HG03439 (cell line): ENCODE data around the gene AP1G2.
A peak's percentile ranks its signal among the peaks of the same experiment; 100 is the strongest.
"Not testable (repeated sequence)": the region's sequence is repeated elsewhere in the genome, so short reads cannot be mapped to it uniquely, and the experiment has no call there.

Experiments
- ATAC-seq: cut with Tn5 transposase; IDR thresholded peaks from one replicate; pipeline ENCODE4 v1.9.1; 2021; ENCODE audit warnings: mild to moderate bottlenecking, moderate library complexity; ENCODE audit not compliant: unreplicated experiment

The AP1G2 gene

GRCh38 chr14:23567186-23568020, at the start of gene AP1G2:
Gene AP1G2, minus strand, starts transcription at chr14:23567791. Its CDS starts 477 bp downstream, at chr14:23567314.
- peak; percentile 77 for ATAC-seq

- ATAC-seq = no peak
Observed at GRCh38 chr14:23615856-23616255, 48.3 kb upstream of the AP1G2 start.

- no peak for ATAC-seq
Observed at GRCh38 chr14:23614395-23614828, 46.8 kb upstream of the AP1G2 start.

- no peak for ATAC-seq
Observed at GRCh38 chr14:23613242-23614070, 45.9 kb upstream of the AP1G2 start.

GRCh38 chr14:23612802-23613201, 45.2 kb upstream of the AP1G2 start:
- no peak for ATAC-seq

- ATAC-seq = no peak
Observed at GRCh38 chr14:23612354-23612732, 44.8 kb upstream of the AP1G2 start.

- no peak for ATAC-seq
Observed at GRCh38 chr14:23610815-23611289, 43.3 kb upstream of the AP1G2 start.

- no peak for ATAC-seq
Observed at GRCh38 chr14:23610090-23610814, 42.7 kb upstream of the AP1G2 start.

GRCh38 chr14:23609411-23610089, 42.0 kb upstream of the AP1G2 start:
- not testable (repeated sequence) for ATAC-seq

GRCh38 chr14:23609001-23609400, 41.4 kb upstream of the AP1G2 start:
- ATAC-seq = no peak

GRCh38 chr14:23608454-23608853, 40.9 kb upstream of the AP1G2 start:
- ATAC-seq = no peak

- ATAC-seq = peak; percentile 87
Observed at GRCh38 chr14:23605931-23606585, 38.5 kb upstream of the AP1G2 start.

GRCh38 chr14:23604675-23605170, 37.1 kb upstream of the AP1G2 start:
- ATAC-seq = no peak

- no peak for ATAC-seq
Observed at GRCh38 chr14:23604148-23604547, 36.6 kb upstream of the AP1G2 start.

GRCh38 chr14:23603103-23603502, 35.5 kb upstream of the AP1G2 start:
- ATAC-seq = no peak

- ATAC-seq = no peak
Observed at GRCh38 chr14:23602181-23603095, 34.8 kb upstream of the AP1G2 start.

- no peak for ATAC-seq
Observed at GRCh38 chr14:23601845-23602180, 34.2 kb upstream of the AP1G2 start.

GRCh38 chr14:23601424-23601823, 33.8 kb upstream of the AP1G2 start:
- no peak for ATAC-seq

GRCh38 chr14:23600806-23601205, 33.2 kb upstream of the AP1G2 start:
- ATAC-seq = no peak
